HTR-8/SVneo (cell line): Measurements from ENCODE around the gene PLXNB3.
"Not testable (repeated sequence)": the region's sequence is repeated elsewhere in the genome, so short reads cannot be mapped to it uniquely, and the experiment has no call there.

Experiments used
- DNase-seq: peaks from one replicate; pipeline ENCODE4 v3.0.0; 2011; ENCODE audit warnings: low spot score, mixed read lengths; ENCODE audit not compliant: insufficient read length
- FAIRE-seq: peaks from 2 replicates; lab custom pipeline; 2011; peaks lifted over from hg19 to GRCh38; lab: Jason Lieb, UNC

PLXNB3 gene

DNA sequence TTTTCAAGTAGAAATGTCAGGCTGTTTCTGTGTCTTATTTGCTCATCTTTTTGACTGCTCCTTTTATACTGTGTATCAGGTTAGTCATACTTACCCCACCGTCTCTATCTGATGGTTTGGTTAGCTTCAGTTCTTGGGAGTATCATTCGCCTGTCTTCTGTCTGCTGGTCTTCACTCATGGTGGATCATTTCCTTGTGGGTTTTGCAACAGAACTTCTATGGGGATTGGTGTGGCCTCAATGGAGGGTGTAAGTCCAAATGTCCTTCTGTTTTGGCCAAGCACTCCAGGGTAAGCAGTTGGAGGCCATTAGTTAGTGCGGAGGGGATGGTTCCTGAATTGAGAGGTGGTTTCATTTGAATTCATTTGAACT, 32.2 kb upstream of the PLXNB3 start:
- DNase-seq, result no peak
- no peak for FAIRE-seq

GRCh38 chrX:153732401-153732800, 31.6 kb upstream of the PLXNB3 start:
- FAIRE-seq (no peak), DNase-seq (peak; percentile 24)

- FAIRE-seq (no peak), DNase-seq (no peak)
Measured at GRCh38 chrX:153733651-153734240, 30.3 kb upstream of the PLXNB3 start.

DNA sequence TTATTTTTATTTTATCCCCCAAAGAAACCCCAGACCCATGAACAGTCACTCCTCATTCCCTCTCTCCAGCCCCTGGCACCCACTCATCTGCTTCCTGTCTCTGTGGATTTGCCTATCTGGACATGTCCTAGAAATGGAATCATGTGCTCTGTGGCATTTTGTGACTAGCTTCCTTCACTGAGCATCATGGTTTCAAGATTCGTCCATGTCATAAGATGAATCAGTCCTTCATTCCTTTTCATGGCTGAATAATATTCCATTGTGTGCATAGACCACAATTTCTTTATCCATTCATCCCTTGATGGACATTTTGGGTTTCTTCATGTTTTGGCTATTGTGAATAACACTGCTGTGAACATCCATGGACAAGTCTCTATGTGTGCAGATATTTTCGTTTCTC, 29.2 kb upstream of the PLXNB3 start:
- DNase-seq (no peak), FAIRE-seq (no peak)

- no peak for FAIRE-seq
- DNase-seq, result no peak
Measured at GRCh38 chrX:153735274-153735673, 28.8 kb upstream of the PLXNB3 start.

- DNase-seq (no peak), FAIRE-seq (no peak)
Measured at GRCh38 chrX:153736071-153736820, 27.8 kb upstream of the PLXNB3 start.

GRCh38 chrX:153736871-153737441, 27.1 kb upstream of the PLXNB3 start:
- FAIRE-seq (no peak), DNase-seq (no peak)

GRCh38 chrX:153738056-153738605, 25.9 kb upstream of the PLXNB3 start:
- FAIRE-seq (no peak), DNase-seq (no peak)

- DNase-seq (no peak), FAIRE-seq (no peak)
Measured at GRCh38 chrX:153739754-153740486, 24.1 kb upstream of the PLXNB3 start.

DNA sequence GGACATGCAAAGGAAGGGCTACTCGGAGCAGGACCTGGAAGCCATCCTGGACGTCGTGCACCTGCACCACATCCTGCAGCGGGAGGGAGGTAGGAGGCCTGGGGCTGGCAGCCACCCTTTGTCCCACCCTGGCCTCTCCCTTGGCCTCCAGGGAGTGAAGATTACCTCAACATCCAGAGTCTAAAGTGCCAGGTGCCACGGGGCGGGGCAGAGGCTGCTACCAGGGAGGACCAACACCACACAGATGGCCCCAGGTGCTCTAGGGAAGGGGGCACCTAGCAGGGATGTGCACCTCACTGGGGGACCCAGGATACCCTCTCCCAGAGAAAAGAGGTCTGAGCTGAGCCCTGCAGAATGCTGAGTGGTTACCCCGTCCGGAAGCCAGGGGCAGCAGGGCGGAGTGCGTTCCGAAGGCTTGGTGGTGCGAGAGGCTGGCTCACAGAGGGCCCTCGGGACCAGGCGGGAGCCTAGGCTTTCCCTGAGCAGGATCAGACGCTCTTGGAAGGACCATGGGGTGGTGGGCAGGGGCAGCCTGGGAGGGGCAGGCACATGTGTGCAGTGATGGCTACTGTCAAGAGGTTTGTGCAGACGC, 23.3 kb upstream of the PLXNB3 start:
- DNase-seq (no peak), FAIRE-seq (no peak)

GRCh38 chrX:153741446-153741845, 22.6 kb upstream of the PLXNB3 start:
- DNase-seq, result no peak
- no peak for FAIRE-seq

- not testable (repeated sequence) for FAIRE-seq, DNase-seq
Measured at GRCh38 chrX:153742111-153742510, 21.9 kb upstream of the PLXNB3 start.

- not testable (repeated sequence) for DNase-seq, FAIRE-seq
Measured at GRCh38 chrX:153742796-153743467, 21.1 kb upstream of the PLXNB3 start.

GRCh38 chrX:153743468-153744209, 20.4 kb upstream of the PLXNB3 start:
- DNase-seq, FAIRE-seq: not testable (repeated sequence)

DNA sequence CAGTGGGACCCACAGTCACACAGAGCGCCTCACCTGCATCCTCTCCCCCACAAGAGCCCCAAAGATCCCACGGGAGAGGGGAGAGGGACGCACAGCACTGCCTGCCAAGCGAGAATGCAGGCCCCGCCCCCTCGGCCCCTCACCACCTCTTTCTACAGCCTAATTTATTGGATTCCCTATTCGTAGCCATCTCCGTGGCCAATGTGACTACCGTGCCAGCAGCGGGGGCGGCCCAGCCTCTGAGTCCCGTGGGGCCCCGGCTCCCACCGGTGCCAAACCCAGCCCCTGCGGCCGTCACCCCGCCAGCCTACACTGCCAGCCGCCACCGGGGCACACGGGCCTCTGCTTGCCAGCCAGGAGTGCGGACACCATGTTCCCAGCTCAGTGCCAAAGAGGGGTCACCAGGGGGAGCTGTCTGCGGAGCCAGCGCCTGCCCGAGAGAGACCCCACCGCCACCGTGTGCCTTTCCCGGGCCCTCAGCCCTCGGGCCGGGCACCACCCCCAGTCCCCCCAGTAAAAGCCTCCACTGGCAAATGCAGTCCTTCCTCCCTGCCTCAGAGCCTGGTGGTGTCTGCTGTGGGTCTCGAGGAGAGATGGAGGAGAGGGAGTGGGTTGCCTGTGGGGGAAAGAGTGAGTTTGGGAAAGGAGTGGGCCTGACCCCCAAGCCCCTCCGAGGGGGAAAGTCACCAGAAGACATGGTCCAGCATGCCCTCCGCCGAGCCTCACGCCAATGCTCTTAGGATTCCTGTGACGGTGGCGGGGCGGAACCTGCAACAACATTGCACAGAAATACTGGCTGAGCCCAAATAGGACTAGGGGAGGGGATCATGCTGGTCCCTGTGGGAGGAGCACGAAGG, 19.6 kb upstream of the PLXNB3 start:
- FAIRE-seq (no peak), DNase-seq (no peak)

DNA sequence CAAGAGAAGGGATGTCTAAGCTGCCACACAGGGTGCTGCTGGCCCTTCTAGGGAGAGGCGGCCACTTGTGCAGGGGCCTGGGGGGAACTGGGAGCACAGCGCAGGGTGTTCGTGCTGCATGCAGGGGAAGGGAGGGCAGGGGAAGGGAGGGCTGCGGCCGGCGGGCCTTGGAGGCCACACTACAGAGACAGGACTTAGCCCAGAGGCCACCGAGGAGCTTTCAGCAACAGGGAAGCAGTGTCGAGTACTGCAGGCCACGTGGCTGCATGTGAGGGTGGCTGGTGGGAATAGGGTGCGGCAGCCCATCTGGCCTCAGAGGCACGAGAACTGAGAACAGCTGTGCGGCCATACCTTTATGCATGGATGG, 19.0 kb upstream of the PLXNB3 start:
- not testable (repeated sequence) for DNase-seq, FAIRE-seq

GRCh38 chrX:153746359-153746758, 17.7 kb upstream of the PLXNB3 start:
- FAIRE-seq, result no peak

DNA sequence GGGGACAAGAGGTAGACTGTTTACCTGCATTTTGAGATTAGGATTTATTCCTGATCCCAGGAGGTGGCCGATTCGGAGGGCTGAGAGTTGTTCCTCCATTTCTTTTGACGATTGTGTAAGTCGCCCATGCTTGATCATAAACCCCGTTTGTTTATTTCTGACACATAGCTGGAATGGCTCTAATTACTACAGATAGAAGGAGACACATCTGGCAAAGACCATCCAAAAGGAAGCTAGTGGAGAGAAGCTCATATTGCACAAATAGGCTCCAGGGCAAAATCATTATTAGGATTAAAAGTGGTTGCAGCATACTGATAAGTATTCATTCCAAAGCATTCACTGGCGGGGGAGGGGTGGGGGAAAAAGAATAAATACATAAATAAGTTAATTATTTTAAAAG, 17.1 kb upstream of the PLXNB3 start:
- FAIRE-seq, result not testable (repeated sequence)

More at GRCh38 chrX:153746359-153746758, 17.7 kb upstream of the PLXNB3 start:
- DNase-seq, result no peak

More for the DNA sequence above, 17.1 kb upstream of the PLXNB3 start:
- not testable (repeated sequence) for DNase-seq
